GM12878 (cell line): ENCODE results near the gene NMNAT3. TPM values are rescaled to one million over a fixed set of nuclear protein-coding genes. Genes with fewer than 3 reads are reported as not detected.

Source experiments
- ATAC-seq: fragments of 200-7000 bp; cut with Tn5 transposase; 3 replicates; pipeline ENCODE4 v1.9.1; 2020; ENCODE audit warnings: mild to moderate bottlenecking, moderate library complexity
- BruUV-seq: library from RNA; stranded (reverse); fragments of 400-500 nt; replicated peaks from 2 replicates; lab custom pipeline; 2021; lab: Mats Ljungman, UMichigan
- CTCF ChIA-PET: fragments of 300-600 bp; sonication (Branson Sonifier 250); formaldehyde crosslinking; extraction: SDS; loops from one replicate; lab custom pipeline; 2021; ENCODE audit warnings: inconsistent platforms; lab: Yijun Ruan, JAX
- POLR2A ChIA-PET: fragments of 350-600 bp; formaldehyde crosslinking; extraction: SDS; loops from one replicate; lab custom pipeline; 2021; ENCODE audit warnings: inconsistent platforms; lab: Charles Lee
- RAD21 ChIA-PET: fragments of 300-600 bp; sonication (Branson Sonifier 250); formaldehyde crosslinking; loops from one replicate; lab custom pipeline; 2023; ENCODE audit warnings: antibody characterized with exemption; ENCODE audit not compliant: unreplicated experiment; lab: Charles Lee
- SMC1A ChIA-PET: fragments of 300-600 bp; sonication (Branson Sonifier 250); formaldehyde crosslinking; loops from one replicate; lab custom pipeline; 2023; ENCODE audit not compliant: unreplicated experiment, uncharacterized antibody; lab: Charles Lee
- DNase-seq: peaks from one replicate; pipeline ENCODE4 v3.0.0-alpha.2; 2011; ENCODE audit warnings: low read depth, low spot score
- FAIRE-seq: peaks from 3 replicates; lab custom pipeline; 2011; peaks lifted over from hg19 to GRCh38; lab: Jason Lieb, UNC
- H2AFZ ChIP-seq: 2 replicates; pipeline ENCODE4 v1.6.0; 2011; ENCODE audit warnings: low read depth, low read length, control low read depth; ENCODE audit not compliant: control insufficient read depth
- H3K27ac ChIP-seq: 2 replicates; pipeline ENCODE4 v1.5.1; 2011; ENCODE audit warnings: control low read depth; ENCODE audit not compliant: control insufficient read depth, insufficient read depth
- H3K27me3 ChIP-seq, 2 experiments: replicated peaks in 1 of 2; 2 replicates each; pipeline versions ENCODE4 v1.6.0 to v1.6.1; 2011; ENCODE audit warnings: low read length in 1 of 2; ENCODE audit not compliant: control insufficient read depth in 2 of 2, insufficient read depth in 2 of 2
- H3K36me3 ChIP-seq, 2 experiments: 2 replicates each; pipeline ENCODE4 v1.5.1; 2011; ENCODE audit warnings: low read length in 1 of 2; ENCODE audit not compliant: control insufficient read depth in 2 of 2, insufficient read depth in 2 of 2
- H3K4me1 ChIP-seq: 2 replicates; pipeline ENCODE4 v1.6.1; 2011; ENCODE audit warnings: mild to moderate bottlenecking, low read length, moderate library complexity, mixed read lengths; ENCODE audit not compliant: control insufficient read depth, insufficient read depth
- H3K4me2 ChIP-seq: 2 replicates; pipeline ENCODE4 v1.6.0; 2011; ENCODE audit warnings: control low read depth; ENCODE audit not compliant: control insufficient read depth, insufficient read depth
- H3K4me3 ChIP-seq: fragments of 200-600 bp; sonication (generic); 2 replicates; pipeline ENCODE4 v1.5.1; 2016
- H3K79me2 ChIP-seq: 2 replicates; pipeline ENCODE4 v1.6.0; 2011; ENCODE audit warnings: low read length; ENCODE audit not compliant: control insufficient read depth, insufficient read depth
- H3K9ac ChIP-seq: 2 replicates; pipeline ENCODE4 v1.8.0; 2011; ENCODE audit warnings: low read length, control low read depth, mixed read lengths; ENCODE audit not compliant: control insufficient read depth, insufficient read depth
- H3K9me3 ChIP-seq: replicated peaks from 3 replicates; pipeline ENCODE4 v1.5.1; 2011; ENCODE audit warnings: mild to moderate bottlenecking, low read length; ENCODE audit not compliant: control insufficient read depth, insufficient read depth
- H4K20me1 ChIP-seq: 2 replicates; pipeline ENCODE4 v1.6.0; 2011; ENCODE audit not compliant: control insufficient read depth, insufficient read depth
- ASH2L ChIP-seq: fragments of 300-600, 200-600 bp; sonication (generic); IDR thresholded peaks from 2 replicates; pipeline ENCODE4 v1.6.1; 2017; ENCODE audit warnings: low read depth, mild to moderate bottlenecking, borderline replicate concordance
- BHLHE40 ChIP-seq, 2 experiments: fragments of 450-650 bp in 1 of 2; IDR thresholded peaks; 2 replicates each; pipeline ENCODE4 v1.6.1; 2011 to 2017; ENCODE audit warnings: low read depth in 2 of 2, borderline replicate concordance in 1 of 2, improper control_type of control experiment in 1 of 2, low read length in 1 of 2, mild to moderate bottlenecking in 1 of 2
- CHD1 ChIP-seq: IDR thresholded peaks from 2 replicates; pipeline ENCODE4 v1.6.1; 2012; ENCODE audit warnings: low read depth, low read length, improper control_type of control experiment
- EZH2 ChIP-seq: IDR thresholded peaks from 2 replicates; pipeline ENCODE4 v1.6.1; 2012; ENCODE audit warnings: low read depth, mild to moderate bottlenecking, control low read depth, inconsistent platforms, low read length, borderline replicate concordance; ENCODE audit not compliant: control insufficient read depth
- FOS ChIP-seq: IDR thresholded peaks from 3 replicates; pipeline ENCODE4 v1.6.1; 2011; ENCODE audit warnings: borderline replicate concordance; ENCODE audit not compliant: insufficient read length; ENCODE audit errors: extremely low read depth
- HCFC1 ChIP-seq: fragments of 150-350 bp; IDR thresholded peaks from 2 replicates; pipeline ENCODE4 v1.6.1; 2014; ENCODE audit warnings: low read length
- IKZF1 ChIP-seq: fragments of 450-650 bp; conservative IDR thresholded peaks from 2 replicates; pipeline ENCODE4 v1.6.1; 2017; ENCODE audit warnings: antibody characterized with exemption, mild to moderate bottlenecking
- JUNB ChIP-seq: IDR thresholded peaks from 2 replicates; pipeline ENCODE4 v1.6.1; 2016; ENCODE audit warnings: antibody characterized with exemption, mild to moderate bottlenecking
- NBN ChIP-seq: fragments of 450-650 bp; IDR thresholded peaks from 2 replicates; pipeline ENCODE4 v1.6.1; 2016
- NR2F1 ChIP-seq: fragments of 450-650 bp; conservative IDR thresholded peaks from 2 replicates; pipeline ENCODE4 v1.6.1; 2017; ENCODE audit warnings: mild to moderate bottlenecking
- SMAD1 ChIP-seq: fragments of 450-650 bp; IDR thresholded peaks from 2 replicates; pipeline ENCODE4 v1.6.1; 2018; ENCODE audit warnings: mild to moderate bottlenecking, low read depth; ENCODE audit not compliant: partially characterized antibody
- YY1 ChIP-seq: IDR thresholded peaks from 2 replicates; pipeline ENCODE4 v1.6.1; 2011; ENCODE audit warnings: low read depth, mild to moderate bottlenecking, low read length
- ZNF207 ChIP-seq: fragments of 450-650 bp; IDR thresholded peaks from 2 replicates; pipeline ENCODE4 v1.6.1; 2014; ENCODE audit warnings: antibody characterized with exemption, mild to moderate bottlenecking, borderline replicate concordance
- WGBS: methylation state at CpG from one replicate; pipeline ENCODE4 v1.1.6; 2016; ENCODE audit warnings: low lambda C conversion rate; ENCODE audit not compliant: insufficient replicate concordance, insufficient coverage; ENCODE audit errors: missing lambda C conversion rate; 5-methylcytosine and 5-hydroxymethylcytosine counted together
- in situ Hi-C: fragments of 300-500 bp; cut with MboI; formaldehyde crosslinking; loops from 9 replicates; pipeline ENCODE4 v1.14.3; 2018; ENCODE audit warnings: mixed read lengths
- intact Hi-C: fragments of 100-400 bp; cut with micrococcal nuclease; formaldehyde crosslinking; loops from one replicate; pipeline ENCODE4 v1.14.2; 2022; ENCODE audit not compliant: unreplicated experiment
- polyA plus RNA-seq, 11 experiments: library from polyadenylated mRNA; depleted of rRNA in 4 of 11; unstranded in 6 of 11; stranded (reverse) in 5 of 11; fragments of >200 nt; fragmentation: Nextera tagmentation in 4 of 11; fragmentation: Illumina TruSeq in 1 of 11; extraction: Ambion mirVana in 4 of 11; extraction: Trizol in 1 of 11; gene quantifications; 1 replicate in 1 of 11; 2 replicates in 10 of 11; pipeline versions ENCODE4 v1.2.1 to v1.2.3, GENCODE V29; 2011 to 2016; ENCODE audit warnings: inconsistent platforms in 2 of 11, missing spikeins in 2 of 11, low read depth in 1 of 11
- total RNA-seq, 4 experiments: library from RNA; depleted of rRNA in 3 of 4; stranded (reverse); fragments of >200 nt in 3 of 4; fragmentation: Illumina TruSeq in 1 of 4; extraction: Trizol in 1 of 4; gene quantifications; 2 replicates each; pipeline versions ENCODE4 v1.2.1 to v1.2.3, GENCODE V29; 2013 to 2021
- TF ChIP-seq, protein P1 (sequence below): IDR thresholded peaks from 2 replicates; pipeline ENCODE4 v1.6.1; 2012; ENCODE audit warnings: low read depth, low read length, improper control_type of control experiment
- TF ChIP-seq, protein P2 (sequence below), 3 experiments: IDR thresholded peaks in 2 of 3; conservative IDR thresholded peaks in 1 of 3; 2 replicates each; pipeline ENCODE4 v1.5.1; 2011; ENCODE audit warnings: low read depth in 3 of 3, low read length in 3 of 3, mild to moderate bottlenecking in 3 of 3, control low read depth in 2 of 3, moderate library complexity in 2 of 3, inconsistent platforms in 1 of 3, mixed read lengths in 1 of 3; ENCODE audit not compliant: control insufficient read depth in 2 of 3, insufficient read depth in 1 of 3; ENCODE audit errors: extremely low read depth in 1 of 3
- TF ChIP-seq, protein P3 (sequence below): fragments of 450-650 bp; IDR thresholded peaks from 2 replicates; pipeline ENCODE4 v1.6.1; 2017; ENCODE audit warnings: borderline replicate concordance
- TF ChIP-seq, protein P4 (sequence below): IDR thresholded peaks from 2 replicates; pipeline ENCODE4 v1.6.1; 2012; ENCODE audit warnings: low read length, inconsistent platforms

The NMNAT3 gene
- total and polyA plus RNA-seq, 10 of the 15 experiments (the other 5 are each of a cell fraction or from before 2014, with no cell fraction given): under 0.01 to 0.92 (median 0.08) TPM; not detected in 4

DNA sequence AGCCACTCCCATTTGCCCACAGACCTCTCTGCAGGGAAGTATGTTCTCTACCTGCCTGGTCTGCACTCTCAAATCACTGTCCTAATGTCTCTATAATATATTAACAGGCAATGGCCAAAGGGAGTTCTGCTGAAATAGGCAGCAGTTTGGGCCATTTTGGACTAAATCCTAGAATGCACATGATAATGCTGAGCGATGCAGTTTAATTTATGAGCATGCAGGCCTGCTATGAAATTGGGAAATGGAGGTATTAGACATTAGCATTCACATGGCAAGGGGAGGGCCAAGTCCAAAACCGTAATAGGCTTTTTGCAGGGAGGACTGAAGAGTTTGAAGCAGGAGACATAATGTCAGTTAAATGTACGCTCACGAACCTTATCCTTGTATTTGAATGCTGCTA lies 31.3 kb downstream of the NMNAT3 start (continued):
- no peak for TF ChIP-seq ZNF207

DNA sequence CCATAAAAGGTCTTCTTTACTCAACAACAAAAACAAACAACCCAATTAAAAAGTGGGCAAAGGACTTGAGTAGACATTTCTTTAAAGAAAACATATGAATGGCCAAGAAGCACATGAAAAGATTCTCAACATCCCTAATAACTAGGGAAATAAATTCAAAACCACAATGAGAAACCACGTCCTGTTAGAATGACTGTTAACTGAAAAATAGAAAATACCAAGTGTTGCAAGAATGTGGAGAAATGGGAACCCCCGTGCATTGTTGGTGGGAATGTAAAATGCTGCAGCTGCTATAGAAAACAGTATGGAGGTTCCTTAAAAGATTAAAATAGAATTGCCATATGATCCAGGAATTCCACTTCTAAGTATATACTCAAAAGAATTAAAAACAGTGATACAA lies 34.8 kb downstream of the NMNAT3 start:
- no peak for ATAC-seq
- in situ Hi-C loops: no loop called here
- CTCF ChIA-PET: no interaction called here

More for the DNA sequence above, 34.8 kb downstream of the NMNAT3 start:
- ChIA-PET RAD21 (no interaction called here), SMC1A (no interaction called here)
- H3K9me3 ChIP-seq: no peaks in the 10 kb centered on the region
- no peaks in the 10 kb centered on the region for H3K27me3 ChIP-seq
- no peak overlapping the region for H3K9ac ChIP-seq
- H3K4me1 ChIP-seq: no peaks in the 10 kb centered on the region
- no peak overlapping the region for H3K4me2 ChIP-seq
- TF ChIP-seq YY1: no peak
- no peak for TF ChIP-seq NBN
- TF ChIP-seq SMAD1: no peak
- TF ChIP-seq, protein P1, sequence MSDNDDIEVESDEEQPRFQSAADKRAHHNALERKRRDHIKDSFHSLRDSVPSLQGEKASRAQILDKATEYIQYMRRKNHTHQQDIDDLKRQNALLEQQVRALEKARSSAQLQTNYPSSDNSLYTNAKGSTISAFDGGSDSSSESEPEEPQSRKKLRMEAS: no peak
- no peak for TF ChIP-seq FOS
- no peak for TF ChIP-seq EZH2
- no peak for TF ChIP-seq ASH2L
- TF ChIP-seq, protein P2, sequence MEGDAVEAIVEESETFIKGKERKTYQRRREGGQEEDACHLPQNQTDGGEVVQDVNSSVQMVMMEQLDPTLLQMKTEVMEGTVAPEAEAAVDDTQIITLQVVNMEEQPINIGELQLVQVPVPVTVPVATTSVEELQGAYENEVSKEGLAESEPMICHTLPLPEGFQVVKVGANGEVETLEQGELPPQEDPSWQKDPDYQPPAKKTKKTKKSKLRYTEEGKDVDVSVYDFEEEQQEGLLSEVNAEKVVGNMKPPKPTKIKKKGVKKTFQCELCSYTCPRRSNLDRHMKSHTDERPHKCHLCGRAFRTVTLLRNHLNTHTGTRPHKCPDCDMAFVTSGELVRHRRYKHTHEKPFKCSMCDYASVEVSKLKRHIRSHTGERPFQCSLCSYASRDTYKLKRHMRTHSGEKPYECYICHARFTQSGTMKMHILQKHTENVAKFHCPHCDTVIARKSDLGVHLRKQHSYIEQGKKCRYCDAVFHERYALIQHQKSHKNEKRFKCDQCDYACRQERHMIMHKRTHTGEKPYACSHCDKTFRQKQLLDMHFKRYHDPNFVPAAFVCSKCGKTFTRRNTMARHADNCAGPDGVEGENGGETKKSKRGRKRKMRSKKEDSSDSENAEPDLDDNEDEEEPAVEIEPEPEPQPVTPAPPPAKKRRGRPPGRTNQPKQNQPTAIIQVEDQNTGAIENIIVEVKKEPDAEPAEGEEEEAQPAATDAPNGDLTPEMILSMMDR (IDR thresholded peaks at IDR 0.05 in 2 of 3, conservative IDR thresholded peaks at IDR 0.05 in 1 of 3; ENCODE audit: control insufficient read depth in 2 of 3, extremely low read depth in 1 of 3, insufficient read depth in 1 of 3, low read depth in 3 of 3, low read length in 3 of 3): no peak
- TF ChIP-seq, protein P3, sequence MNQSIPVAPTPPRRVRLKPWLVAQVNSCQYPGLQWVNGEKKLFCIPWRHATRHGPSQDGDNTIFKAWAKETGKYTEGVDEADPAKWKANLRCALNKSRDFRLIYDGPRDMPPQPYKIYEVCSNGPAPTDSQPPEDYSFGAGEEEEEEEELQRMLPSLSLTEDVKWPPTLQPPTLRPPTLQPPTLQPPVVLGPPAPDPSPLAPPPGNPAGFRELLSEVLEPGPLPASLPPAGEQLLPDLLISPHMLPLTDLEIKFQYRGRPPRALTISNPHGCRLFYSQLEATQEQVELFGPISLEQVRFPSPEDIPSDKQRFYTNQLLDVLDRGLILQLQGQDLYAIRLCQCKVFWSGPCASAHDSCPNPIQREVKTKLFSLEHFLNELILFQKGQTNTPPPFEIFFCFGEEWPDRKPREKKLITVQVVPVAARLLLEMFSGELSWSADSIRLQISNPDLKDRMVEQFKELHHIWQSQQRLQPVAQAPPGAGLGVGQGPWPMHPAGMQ: no peak
- no peak for TF ChIP-seq NR2F1
- no peak for TF ChIP-seq JUNB
- TF ChIP-seq CHD1: no peak
- TF ChIP-seq BHLHE40 (IDR thresholded peaks at IDR 0.05; ENCODE audit: borderline replicate concordance in 1 of 2, low read depth in 2 of 2, low read length in 1 of 2): no peak
- TF ChIP-seq, protein P4, sequence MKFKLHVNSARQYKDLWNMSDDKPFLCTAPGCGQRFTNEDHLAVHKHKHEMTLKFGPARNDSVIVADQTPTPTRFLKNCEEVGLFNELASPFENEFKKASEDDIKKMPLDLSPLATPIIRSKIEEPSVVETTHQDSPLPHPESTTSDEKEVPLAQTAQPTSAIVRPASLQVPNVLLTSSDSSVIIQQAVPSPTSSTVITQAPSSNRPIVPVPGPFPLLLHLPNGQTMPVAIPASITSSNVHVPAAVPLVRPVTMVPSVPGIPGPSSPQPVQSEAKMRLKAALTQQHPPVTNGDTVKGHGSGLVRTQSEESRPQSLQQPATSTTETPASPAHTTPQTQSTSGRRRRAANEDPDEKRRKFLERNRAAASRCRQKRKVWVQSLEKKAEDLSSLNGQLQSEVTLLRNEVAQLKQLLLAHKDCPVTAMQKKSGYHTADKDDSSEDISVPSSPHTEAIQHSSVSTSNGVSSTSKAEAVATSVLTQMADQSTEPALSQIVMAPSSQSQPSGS: no peak
- no peak for TF ChIP-seq IKZF1
- TF ChIP-seq HCFC1: no peak
- TF ChIP-seq, all 136 proteins: peak for 0
- intact Hi-C loops: no loop called here
- H3K79me2 ChIP-seq: no peaks in the 10 kb centered on the region
- no peak overlapping the region for H3K4me3 ChIP-seq
- WGBS: 3% methylated on average over 2 of the region's 2 CpGs
- no peaks in the 10 kb centered on the region for H3K36me3 ChIP-seq
- no TSS peak for BruUV-seq
- no peak overlapping the region for H2AFZ ChIP-seq
- H4K20me1 ChIP-seq: no peaks in the 10 kb centered on the region
- DNase-seq (no peak), FAIRE-seq (no peak)
- no peak overlapping the region for H3K27ac ChIP-seq
- POLR2A ChIA-PET: no interaction called here
